T follicular helper cell (primary cell): Measurements from ENCODE around the gene MAP7D3.
"Not testable (repeated sequence)": the region's sequence is repeated elsewhere in the genome, so short reads cannot be mapped to it uniquely, and the experiment has no call there.

Experiments
- DNase-seq: peaks from one replicate; pipeline ENCODE4 v3.0.0-alpha.2; 2020; ENCODE audit warnings: low read depth

MAP7D3 gene

GRCh38 chrX:136183172-136183571 lies 68.0 kb downstream of the MAP7D3 start:
- DNase-seq = no peak

GRCh38 chrX:136182414-136182813 lies 68.8 kb downstream of the MAP7D3 start:
- DNase-seq = no peak

GRCh38 chrX:136179133-136179532 lies 72.1 kb downstream of the MAP7D3 start:
- DNase-seq = no peak

- DNase-seq = no peak
These were observed 74.8 kb downstream of the MAP7D3 start for GRCh38 chrX:136176399-136176825.

GRCh38 chrX:136171420-136171819 lies 79.8 kb downstream of the MAP7D3 start:
- no peak for DNase-seq

GRCh38 chrX:136170139-136170800 lies 80.9 kb downstream of the MAP7D3 start:
- no peak for DNase-seq

- no peak for DNase-seq
These were observed 82.1 kb downstream of the MAP7D3 start for GRCh38 chrX:136168929-136169735.

- DNase-seq = not testable (repeated sequence)
These were observed 83.2 kb downstream of the MAP7D3 start for GRCh38 chrX:136167989-136168388.

GRCh38 chrX:136166221-136166855 lies 84.9 kb downstream of the MAP7D3 start:
- DNase-seq = no peak

GRCh38 chrX:136165406-136165805 lies 85.8 kb downstream of the MAP7D3 start:
- no peak for DNase-seq

- no peak for DNase-seq
These were observed 87.5 kb downstream of the MAP7D3 start for GRCh38 chrX:136163689-136164088.
